Lower lobe of right lung (tissue), 2 donors: Measurements from ENCODE around the gene KIFC3. TPM values are rescaled to one million over a fixed set of nuclear protein-coding genes. Genes with fewer than 3 reads are reported as not detected.
A peak's percentile ranks its signal among the peaks of the same experiment; 100 is the strongest.
"Not testable (repeated sequence)": the region's sequence is repeated elsewhere in the genome, so short reads cannot be mapped to it uniquely, and the experiment has no call there.

ENCODE experiments used
- ATAC-seq, 2 donors: fragments of 200-7000 bp; cut with Tn5 transposase; one replicate each; pipeline ENCODE4 v1.9.1; 2020 to 2022; ENCODE audit warnings: mild to moderate bottlenecking in 2 of 2, moderate library complexity in 2 of 2
- DNase-seq: peaks from one replicate; pipeline ENCODE4 v3.0.0-alpha.2; 2020
- H3K27ac ChIP-seq: fragments of 200-600 bp; one replicate; pipeline ENCODE4 v1.8.0; 2022
- H3K27me3 ChIP-seq: fragments of 200-600 bp; one replicate; pipeline ENCODE4 v1.8.0; 2022; ENCODE audit warnings: low read depth
- H3K36me3 ChIP-seq: fragments of 200-600 bp; one replicate; pipeline ENCODE4 v1.8.0; 2022; ENCODE audit warnings: mild to moderate bottlenecking
- H3K4me1 ChIP-seq: fragments of 200-600 bp; one replicate; pipeline ENCODE4 v1.8.0; 2022
- H3K4me3 ChIP-seq: fragments of 200-600 bp; one replicate; pipeline ENCODE4 v1.8.0; 2022; ENCODE audit warnings: mild to moderate bottlenecking
- H3K9me3 ChIP-seq: fragments of 200-600 bp; one replicate; pipeline ENCODE4 v1.8.0; 2022
- CTCF ChIP-seq: fragments of 200-600 bp; IDR thresholded peaks from one replicate; pipeline ENCODE4 v1.8.0; 2022; ENCODE audit warnings: antibody characterized with exemption, mild to moderate bottlenecking
- intact Hi-C: fragments of 100-400 bp; cut with DNase I; formaldehyde crosslinking; loops from one replicate; pipeline ENCODE4 v1.11.0; 2022
- total RNA-seq: library from RNA; stranded (reverse); fragmentation: NEBNext Ultra II Directional; extraction: Animal tissue kit (Norgen Biotek cat#: 25700); gene quantifications from one replicate; pipeline ENCODE4 v1.2.1, GENCODE V29; 2021
- donor health status: DM: no; HTN: yes; CAD: no; lungs with severe emphysema.

Gene KIFC3
- total RNA-seq, 1 donor from 2014 or later, result 70.9 TPM

GRCh38 chr16:57797216-57797525, 5.1 kb downstream of the KIFC3 start:
- no peak for TF ChIP-seq CTCF
- H3K4me1 ChIP-seq, result peaks cover 56% of the 10 kb centered on the region
- H3K27ac ChIP-seq, result peak overlapping the region; percentile 81
- H3K9me3 ChIP-seq, result no peaks in the 10 kb centered on the region
- H3K4me3 ChIP-seq, result peak overlapping the region; percentile 45
- H3K36me3 ChIP-seq, result peaks cover 36% of the 10 kb centered on the region
- ATAC-seq (peak; percentile 1 to 6), DNase-seq (no peak)
- intact Hi-C loops, result no loop called here
- H3K27me3 ChIP-seq, result no peaks in the 10 kb centered on the region

GRCh38 chr16:57796014-57796413, 6.3 kb downstream of the KIFC3 start:
- DNase-seq, H3K9me3 ChIP-seq, H3K4me3 ChIP-seq, intact Hi-C loops, ATAC-seq, H3K27me3 ChIP-seq: not testable (repeated sequence)
- H3K36me3 ChIP-seq, result peaks cover 47% of the 10 kb centered on the region
- H3K27ac ChIP-seq, result peak overlapping the region; percentile 46
- H3K4me1 ChIP-seq, result peaks cover 57% of the 10 kb centered on the region

GRCh38 chr16:57795431-57795878, 6.8 kb downstream of the KIFC3 start:
- ATAC-seq (peak; percentile 10 to 13), DNase-seq (peak; percentile 65)
- Histone ChIP-seq H3K4me3 (no peak overlapping the region), H3K4me1 (peaks cover 57% of the 10 kb centered on the region), H3K9me3 (no peaks in the 10 kb centered on the region), H3K36me3 (peaks cover 52% of the 10 kb centered on the region), H3K27me3 (no peaks in the 10 kb centered on the region), H3K27ac (no peak overlapping the region)
- peak; percentile 47 for TF ChIP-seq CTCF
- intact Hi-C loops, result no loop called here

GRCh38 chr16:57794849-57795430, 7.4 kb downstream of the KIFC3 start:
- DNase-seq, result peak; percentile 33
- H3K27ac ChIP-seq, result no peak overlapping the region
- ATAC-seq, result no peak
- H3K36me3 ChIP-seq, result peaks cover 58% of the 10 kb centered on the region
- no peak overlapping the region for H3K4me3 ChIP-seq
- H3K4me1 ChIP-seq, result peaks cover 54% of the 10 kb centered on the region
- no peaks in the 10 kb centered on the region for H3K27me3 ChIP-seq
- intact Hi-C loops, result no loop called here
- no peak for TF ChIP-seq CTCF
- no peaks in the 10 kb centered on the region for H3K9me3 ChIP-seq

- H3K4me3 ChIP-seq, result no peak overlapping the region
- no peaks in the 10 kb centered on the region for H3K9me3 ChIP-seq
- intact Hi-C loops, result no loop called here
- TF ChIP-seq CTCF, result no peak
- DNase-seq (no peak), ATAC-seq (no peak)
- no peaks in the 10 kb centered on the region for H3K27me3 ChIP-seq
- H3K4me1 ChIP-seq, result peaks cover 46% of the 10 kb centered on the region
- H3K36me3 ChIP-seq, result peaks cover 70% of the 10 kb centered on the region
- H3K27ac ChIP-seq, result peak overlapping the region; percentile 33
Measured at GRCh38 chr16:57791893-57792461, 10.3 kb downstream of the KIFC3 start.

GRCh38 chr16:57791195-57791892, 10.9 kb downstream of the KIFC3 start:
- intact Hi-C loops, result no loop called here
- Histone ChIP-seq H3K4me1 (peaks cover 51% of the 10 kb centered on the region), H3K27ac (peak overlapping the region; percentile 33), H3K36me3 (peaks cover 69% of the 10 kb centered on the region), H3K27me3 (no peaks in the 10 kb centered on the region), H3K4me3 (no peak overlapping the region), H3K9me3 (no peaks in the 10 kb centered on the region)
- ATAC-seq, result no peak
- no peak for TF ChIP-seq CTCF
- no peak for DNase-seq
